KOPT-K1 (cell line): ENCODE measurements around the gene CCL3.

Source experiments
- H3K27ac ChIP-seq: fragments of 200-600 bp; sonication (generic); 2 replicates; pipeline ENCODE4 v1.5.1; 2016; ENCODE audit warnings: antibody characterized with exemption, mild to moderate bottlenecking, low read depth, low read length; ENCODE audit not compliant: poor library complexity, severe bottlenecking
- H3K36me3 ChIP-seq: fragments of 200-600 bp; sonication (generic); 2 replicates; pipeline ENCODE4 v1.5.1; 2017; ENCODE audit warnings: antibody characterized with exemption, mild to moderate bottlenecking, low read length, moderate library complexity; ENCODE audit not compliant: insufficient read depth
- H3K9me3 ChIP-seq: fragments of 200-600 bp; sonication (generic); 2 replicates; pipeline ENCODE4 v1.5.1; 2017; ENCODE audit warnings: antibody characterized with exemption, low read length, mild to moderate bottlenecking; ENCODE audit not compliant: insufficient read depth, poor library complexity, severe bottlenecking

Gene CCL3

GRCh38 chr17:36089888-36090836 is at the start of gene CCL3:
CCL3 (minus strand) TSS chr17:36090143; CDS start chr17:36090058, 85 bp downstream.
- Histone ChIP-seq H3K9me3 (no peaks in the 10 kb centered on the region), H3K27ac (no peak within 1 kb of the TSS)

GRCh38 chr17:36136439-36136838 is 46.5 kb upstream of the CCL3 start:
- Histone ChIP-seq H3K36me3 (no peaks in the 10 kb centered on the region), H3K9me3 (no peaks in the 10 kb centered on the region), H3K27ac (no peak overlapping the region)

More at GRCh38 chr17:36089888-36090836, at the start of gene CCL3:
- no peaks in the 10 kb centered on the region for H3K36me3 ChIP-seq

GRCh38 chr17:36136036-36136435 is 46.1 kb upstream of the CCL3 start:
- Histone ChIP-seq H3K36me3 (no peaks in the 10 kb centered on the region), H3K9me3 (no peaks in the 10 kb centered on the region), H3K27ac (no peak overlapping the region)

GRCh38 chr17:36135465-36135864 is 45.5 kb upstream of the CCL3 start:
- no peak overlapping the region for H3K27ac ChIP-seq
- no peaks in the 10 kb centered on the region for H3K36me3 ChIP-seq
- no peaks in the 10 kb centered on the region for H3K9me3 ChIP-seq

GRCh38 chr17:36133602-36134236 is 43.8 kb upstream of the CCL3 start:
- Histone ChIP-seq H3K9me3 (no peaks in the 10 kb centered on the region), H3K27ac (no peak overlapping the region)

GRCh38 chr17:36132421-36132831 is 42.5 kb upstream of the CCL3 start:
- Histone ChIP-seq H3K36me3 (no peaks in the 10 kb centered on the region), H3K27ac (no peak overlapping the region), H3K9me3 (peaks cover 3% of the 10 kb centered on the region)

More at GRCh38 chr17:36133602-36134236, 43.8 kb upstream of the CCL3 start:
- H3K36me3 ChIP-seq = no peaks in the 10 kb centered on the region

- H3K9me3 ChIP-seq = peaks cover 8% of the 10 kb centered on the region
- no peak overlapping the region for H3K27ac ChIP-seq
- no peaks in the 10 kb centered on the region for H3K36me3 ChIP-seq
These were observed 42.0 kb upstream of the CCL3 start for GRCh38 chr17:36131931-36132330.

GRCh38 chr17:36131421-36131820 is 41.5 kb upstream of the CCL3 start:
- peaks cover 13% of the 10 kb centered on the region for H3K9me3 ChIP-seq

GRCh38 chr17:36130346-36130745 is 40.4 kb upstream of the CCL3 start:
- H3K27ac ChIP-seq = no peak overlapping the region
- no peaks in the 10 kb centered on the region for H3K36me3 ChIP-seq
- H3K9me3 ChIP-seq = peaks cover 24% of the 10 kb centered on the region

More at GRCh38 chr17:36131421-36131820, 41.5 kb upstream of the CCL3 start:
- Histone ChIP-seq H3K36me3 (no peaks in the 10 kb centered on the region), H3K27ac (no peak overlapping the region)

GRCh38 chr17:36129616-36130015 is 39.7 kb upstream of the CCL3 start:
- Histone ChIP-seq H3K27ac (no peak overlapping the region), H3K36me3 (no peaks in the 10 kb centered on the region), H3K9me3 (peaks cover 31% of the 10 kb centered on the region)

- H3K36me3 ChIP-seq = no peaks in the 10 kb centered on the region
- no peak overlapping the region for H3K27ac ChIP-seq
- peaks cover 31% of the 10 kb centered on the region for H3K9me3 ChIP-seq
These were observed 38.6 kb upstream of the CCL3 start for GRCh38 chr17:36128411-36128978.

- H3K27ac ChIP-seq = no peak overlapping the region
- H3K36me3 ChIP-seq = no peaks in the 10 kb centered on the region
- H3K9me3 ChIP-seq = peaks cover 31% of the 10 kb centered on the region
These were observed 38.0 kb upstream of the CCL3 start for GRCh38 chr17:36127911-36128310.

- peaks cover 31% of the 10 kb centered on the region for H3K9me3 ChIP-seq
- H3K36me3 ChIP-seq = no peaks in the 10 kb centered on the region
- H3K27ac ChIP-seq = no peak overlapping the region
These were observed 37.4 kb upstream of the CCL3 start for GRCh38 chr17:36127199-36127893.

GRCh38 chr17:36124879-36125824 is 35.2 kb upstream of the CCL3 start:
- Histone ChIP-seq H3K36me3 (no peaks in the 10 kb centered on the region), H3K27ac (no peak overlapping the region), H3K9me3 (peaks cover 31% of the 10 kb centered on the region)
